HG02884 (cell line): ENCODE data around the gene PRKCE.

Source experiments
- ATAC-seq: cut with Tn5 transposase; IDR thresholded peaks from one replicate; pipeline ENCODE4 v1.9.1; 2021; ENCODE audit warnings: mild to moderate bottlenecking, moderate library complexity; ENCODE audit not compliant: unreplicated experiment

Gene PRKCE

DNA sequence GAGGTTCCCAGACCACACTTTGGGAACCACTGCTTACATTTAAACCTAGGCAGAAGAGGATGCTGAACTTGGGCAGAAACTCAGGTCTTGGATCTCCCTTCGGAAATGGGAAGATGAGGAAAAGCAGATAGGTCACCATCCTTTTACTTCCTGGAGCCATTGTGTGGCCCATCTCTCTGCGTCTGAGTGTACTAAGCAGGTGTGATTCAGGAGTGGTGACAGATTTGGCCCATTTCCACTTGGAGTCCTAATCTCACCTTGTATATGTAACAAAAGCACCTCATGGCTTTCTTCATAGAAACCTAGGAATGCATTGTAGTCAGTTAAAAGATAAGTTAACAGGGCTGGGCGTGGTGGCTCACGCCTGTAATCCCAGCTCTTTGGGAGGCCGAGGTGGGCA, 71.0 kb downstream of the PRKCE start:
- no peak for ATAC-seq

DNA sequence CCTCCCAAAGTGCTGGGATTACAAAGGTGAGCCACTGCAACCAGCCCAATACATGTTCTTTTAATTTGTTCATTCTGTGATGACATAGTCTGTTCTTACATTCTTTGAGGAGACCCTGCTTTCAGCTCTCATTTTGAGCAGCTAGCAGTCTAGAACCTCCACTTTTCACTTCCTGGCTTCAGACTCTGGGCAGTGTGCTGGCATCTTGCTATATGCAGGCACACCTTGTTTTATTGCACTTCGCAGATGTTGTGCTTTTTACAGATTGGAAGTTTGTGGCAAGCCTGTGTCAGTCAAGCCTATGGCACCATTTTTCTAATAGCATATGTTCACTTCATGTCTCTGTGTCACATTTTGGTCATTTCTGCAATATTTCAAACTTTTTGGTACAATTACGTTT, 72.4 kb downstream of the PRKCE start:
- no peak for ATAC-seq

DNA sequence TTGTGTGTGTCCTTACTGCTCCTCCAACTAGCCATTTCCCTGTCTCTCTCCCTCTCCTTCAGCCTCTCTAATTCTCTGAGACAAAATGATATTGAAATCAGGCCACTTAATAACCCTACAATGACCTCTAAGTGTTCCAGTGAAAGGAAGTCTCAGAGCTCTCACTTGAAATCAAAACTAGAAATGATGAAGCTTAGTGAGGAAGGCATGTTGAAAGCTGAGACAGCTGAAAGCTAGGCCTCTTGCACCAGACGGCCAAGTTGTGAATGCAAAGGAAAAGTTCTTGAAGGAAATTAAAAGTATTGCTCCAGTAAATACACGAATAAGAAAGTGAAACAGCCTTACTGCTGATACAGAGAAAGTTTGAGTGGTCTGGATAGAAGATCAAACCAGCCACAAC, 72.9 kb downstream of the PRKCE start:
- no peak for ATAC-seq

DNA sequence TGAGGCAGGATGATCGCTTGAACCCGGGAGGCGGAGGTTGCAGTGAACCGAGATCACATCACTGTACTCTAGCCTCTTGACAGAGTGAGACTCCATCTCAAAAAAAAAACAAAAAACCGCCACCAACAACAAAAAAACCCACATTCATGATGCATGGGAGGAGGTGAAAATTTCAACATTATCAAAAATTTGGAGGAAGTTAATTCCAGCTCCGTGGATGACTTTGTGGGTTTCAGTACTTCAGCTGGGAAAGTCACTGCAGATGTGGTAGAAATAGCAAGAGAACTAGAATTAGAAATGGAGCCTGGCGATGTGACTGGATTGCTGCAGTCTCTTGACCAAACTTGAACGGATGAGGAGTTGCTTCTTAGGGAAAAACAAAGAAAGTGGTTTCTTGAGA, 74.3 kb downstream of the PRKCE start:
- no peak for ATAC-seq

DNA sequence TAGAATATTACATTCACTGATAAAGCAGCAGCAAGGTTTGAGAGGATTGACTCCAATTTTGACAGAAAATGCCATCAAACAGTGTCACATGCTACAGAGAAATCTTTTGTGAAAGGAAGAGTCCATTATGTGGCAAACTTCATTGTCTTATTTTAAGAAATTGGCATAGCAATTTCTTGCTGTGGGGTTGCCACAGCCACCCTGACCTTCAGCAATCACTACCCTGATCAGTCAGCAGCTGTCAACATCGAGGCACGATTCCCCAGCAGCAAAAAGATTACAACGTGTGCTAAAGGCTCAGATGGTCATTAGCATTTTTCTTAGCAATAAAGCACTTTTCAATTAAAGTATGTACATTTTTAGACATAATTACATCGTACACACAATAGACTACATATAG, 74.7 kb downstream of the PRKCE start:
- no peak for ATAC-seq

DNA sequence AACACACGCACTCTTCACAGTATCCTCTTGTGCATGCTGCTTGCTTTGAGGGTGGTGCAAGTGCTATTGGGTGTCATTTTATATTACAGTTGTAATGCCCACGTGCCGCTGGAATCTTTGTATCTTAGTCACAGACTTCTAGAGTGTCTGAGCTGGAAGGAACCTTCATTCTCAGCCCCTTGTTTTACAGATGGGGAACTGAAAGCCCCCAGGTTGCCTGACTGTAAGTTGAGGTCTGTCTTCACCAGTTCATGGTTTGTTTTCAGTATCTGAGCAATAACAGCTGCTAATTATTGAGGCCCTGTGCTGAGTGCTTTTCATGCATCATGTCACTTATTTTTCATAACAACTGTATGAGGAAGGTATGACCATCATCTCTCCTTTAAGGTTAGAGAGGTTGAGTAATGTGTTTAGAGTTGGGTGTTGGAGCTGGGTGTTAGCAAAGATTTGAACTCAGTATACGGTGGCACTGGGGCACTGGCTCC, 77.0 kb downstream of the PRKCE start:
- peak; percentile 75 for ATAC-seq

DNA sequence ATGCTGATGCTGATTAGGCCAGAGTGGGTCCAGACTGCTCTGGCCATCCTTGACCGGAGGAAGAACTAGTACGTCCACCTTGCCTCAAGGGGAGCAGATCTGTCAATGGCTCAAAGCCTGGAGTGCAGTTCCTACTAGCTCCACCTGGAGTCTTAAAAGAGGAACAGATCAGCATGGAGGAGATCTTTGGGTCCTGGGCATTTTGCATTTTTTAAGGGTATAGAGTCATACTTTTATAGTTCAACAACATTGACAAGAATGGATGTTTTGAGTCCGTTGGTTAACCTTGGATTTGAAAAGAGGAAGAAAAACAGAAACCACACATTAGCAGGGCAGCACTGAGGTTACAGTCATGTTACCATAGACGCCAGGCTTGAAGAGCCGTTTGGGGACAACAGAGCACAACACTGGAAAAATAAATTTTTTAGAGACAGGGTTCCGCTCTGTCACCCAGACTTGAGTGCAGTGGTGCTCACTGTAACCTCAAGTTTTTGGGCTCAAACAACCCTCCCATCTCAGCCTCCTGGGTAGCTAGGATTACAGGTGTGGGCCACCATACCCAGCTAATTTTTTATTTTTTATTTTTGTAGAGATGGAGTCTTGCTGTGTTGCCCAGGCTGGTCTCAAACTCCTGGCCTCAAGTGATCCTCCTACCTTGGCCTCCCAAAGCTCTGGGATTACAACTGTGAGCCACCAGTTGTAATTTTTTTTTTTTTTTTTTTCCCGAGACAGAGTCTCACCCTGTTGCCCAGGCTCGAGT, 78.5 kb downstream of the PRKCE start:
- peak; percentile 47 for ATAC-seq

DNA sequence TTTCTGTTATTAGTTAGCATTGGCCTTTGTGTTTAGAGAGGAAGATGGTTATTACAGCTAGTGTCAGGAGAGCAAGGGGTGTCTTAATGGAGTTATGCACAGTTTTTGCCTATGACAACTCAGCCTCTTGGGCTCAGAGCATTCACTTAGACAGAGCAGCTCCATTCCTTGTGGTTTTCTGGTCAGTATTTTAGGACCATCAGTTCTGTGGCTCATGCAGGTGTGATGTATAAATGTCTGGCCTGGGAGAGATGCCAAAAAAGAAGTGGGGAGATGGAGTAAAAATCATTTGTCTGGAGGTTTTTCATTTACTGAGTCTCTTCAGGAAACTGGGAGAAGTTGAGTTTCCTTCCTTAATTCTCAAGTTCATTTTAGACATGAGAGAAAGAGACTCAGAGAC, 79.7 kb downstream of the PRKCE start:
- no peak for ATAC-seq

DNA sequence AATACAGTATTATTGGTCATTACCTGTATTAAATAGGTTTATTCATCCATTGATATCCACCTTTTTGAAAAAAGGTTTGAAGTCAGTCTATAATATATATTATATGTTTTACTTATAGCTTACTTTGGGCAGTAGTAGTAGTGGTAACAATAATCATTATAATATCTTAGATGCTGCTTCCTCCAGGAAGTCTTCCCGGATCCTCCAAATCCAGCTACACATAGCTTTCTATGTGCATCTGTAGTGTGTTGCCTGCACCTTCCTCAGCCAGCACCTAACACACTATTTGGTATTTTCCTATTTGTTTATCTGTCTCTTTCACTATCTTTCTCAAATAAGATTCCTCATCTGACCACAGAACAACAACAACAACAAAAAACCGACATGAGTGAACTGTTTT, 81.0 kb downstream of the PRKCE start:
- ATAC-seq, result no peak

DNA sequence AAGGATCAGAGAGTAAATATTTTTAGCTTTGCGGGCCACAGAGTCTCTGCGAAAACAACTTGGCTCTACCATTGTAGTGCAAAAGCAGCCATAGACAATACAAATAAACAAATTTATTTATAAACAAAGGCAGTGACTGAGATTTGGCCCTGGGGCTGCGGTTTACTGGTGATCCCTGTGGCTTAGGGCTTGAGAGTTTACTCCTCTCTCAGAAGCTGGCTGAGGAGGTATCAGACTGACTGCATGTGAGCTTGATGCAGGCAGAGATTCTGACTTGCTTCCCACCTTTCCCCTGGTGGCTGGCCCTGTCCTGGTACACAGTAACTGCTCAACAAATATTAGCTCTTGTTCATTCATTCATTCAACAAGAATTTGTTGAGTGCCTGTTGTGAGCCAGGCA, 81.5 kb downstream of the PRKCE start:
- ATAC-seq, result no peak

DNA sequence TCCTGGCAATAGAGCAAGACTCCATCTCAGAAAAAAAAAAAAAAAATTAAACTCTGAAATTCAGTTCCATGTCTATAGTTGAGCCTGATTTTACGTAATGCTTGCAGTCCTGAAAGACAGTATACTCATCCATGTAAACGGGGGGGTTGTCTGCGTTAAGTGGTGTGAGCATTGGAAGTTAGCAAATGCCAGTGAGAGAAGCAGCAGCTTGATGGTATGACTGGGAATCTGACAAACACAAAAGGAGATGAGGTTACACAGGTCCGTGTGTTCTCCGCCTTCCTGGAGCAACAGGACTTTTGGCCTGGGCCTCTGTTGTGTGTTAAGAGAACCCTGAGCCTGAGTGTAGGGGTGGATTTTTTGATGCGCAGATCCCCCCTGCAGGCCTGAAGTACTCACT, 82.9 kb downstream of the PRKCE start:
- ATAC-seq, result no peak

DNA sequence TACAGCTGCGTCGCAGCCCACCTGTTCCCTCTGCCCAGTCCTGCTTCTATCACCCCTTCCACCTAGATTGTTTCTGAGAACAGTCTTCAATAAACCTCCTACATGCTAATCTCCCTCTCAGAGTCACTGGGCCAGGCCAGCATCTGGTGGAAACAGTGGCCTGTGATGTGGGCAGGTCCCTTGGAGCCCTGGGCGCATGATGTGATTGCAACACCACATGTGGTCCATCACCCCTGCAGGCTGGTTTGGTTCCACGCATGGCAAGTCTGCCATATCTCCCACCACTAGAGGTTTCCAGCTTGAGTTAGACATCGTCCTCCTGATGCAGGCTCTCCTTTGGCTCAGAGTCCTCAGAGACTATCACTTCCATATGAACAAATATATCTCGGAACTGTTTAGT, 83.5 kb downstream of the PRKCE start:
- ATAC-seq, result no peak

DNA sequence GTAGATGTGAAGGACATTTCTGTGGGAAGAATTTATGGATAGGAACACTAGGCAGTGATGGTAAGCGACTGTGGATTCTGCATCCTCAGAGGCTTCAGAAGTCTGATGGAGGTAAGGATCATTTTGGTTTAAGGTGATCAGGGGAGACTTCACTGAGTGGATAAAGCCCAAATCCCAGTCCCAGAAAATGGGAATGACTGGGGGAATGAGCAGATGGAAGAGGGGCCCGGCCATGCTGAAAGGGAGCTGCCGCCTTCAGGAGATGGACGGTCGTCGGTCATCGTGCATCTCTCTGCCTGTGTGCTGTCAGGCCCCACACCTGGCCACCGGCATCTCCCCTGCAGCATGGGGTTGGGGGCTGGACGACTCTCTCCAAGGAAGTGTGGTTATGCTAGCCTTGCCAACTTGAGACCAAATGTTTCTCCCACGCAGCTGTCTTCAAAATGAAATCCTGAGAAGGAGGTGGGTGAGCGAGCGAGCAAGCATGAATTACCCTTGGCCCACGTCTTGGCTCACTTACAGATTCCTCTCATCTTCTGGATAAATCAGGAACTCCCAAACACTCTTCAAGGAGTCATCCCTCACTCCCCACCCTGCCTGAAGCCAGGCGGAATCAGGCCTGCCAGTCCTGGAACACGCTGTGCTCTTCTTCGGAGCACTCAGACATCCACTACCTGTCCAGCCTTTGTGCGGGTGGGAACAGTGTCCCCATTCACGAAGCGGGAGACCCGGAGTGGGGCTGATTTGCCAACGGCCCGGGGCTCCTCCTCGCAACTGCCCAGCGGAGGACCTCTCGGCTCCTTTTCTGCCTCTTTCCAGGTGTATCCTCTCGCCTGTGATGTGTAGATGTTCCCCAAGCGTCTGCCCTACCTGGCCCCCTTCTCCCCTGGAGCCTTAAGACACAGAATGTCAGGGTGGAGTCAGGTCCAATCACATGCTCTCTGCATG, 85.6 kb downstream of the PRKCE start:
- no peak for ATAC-seq

DNA sequence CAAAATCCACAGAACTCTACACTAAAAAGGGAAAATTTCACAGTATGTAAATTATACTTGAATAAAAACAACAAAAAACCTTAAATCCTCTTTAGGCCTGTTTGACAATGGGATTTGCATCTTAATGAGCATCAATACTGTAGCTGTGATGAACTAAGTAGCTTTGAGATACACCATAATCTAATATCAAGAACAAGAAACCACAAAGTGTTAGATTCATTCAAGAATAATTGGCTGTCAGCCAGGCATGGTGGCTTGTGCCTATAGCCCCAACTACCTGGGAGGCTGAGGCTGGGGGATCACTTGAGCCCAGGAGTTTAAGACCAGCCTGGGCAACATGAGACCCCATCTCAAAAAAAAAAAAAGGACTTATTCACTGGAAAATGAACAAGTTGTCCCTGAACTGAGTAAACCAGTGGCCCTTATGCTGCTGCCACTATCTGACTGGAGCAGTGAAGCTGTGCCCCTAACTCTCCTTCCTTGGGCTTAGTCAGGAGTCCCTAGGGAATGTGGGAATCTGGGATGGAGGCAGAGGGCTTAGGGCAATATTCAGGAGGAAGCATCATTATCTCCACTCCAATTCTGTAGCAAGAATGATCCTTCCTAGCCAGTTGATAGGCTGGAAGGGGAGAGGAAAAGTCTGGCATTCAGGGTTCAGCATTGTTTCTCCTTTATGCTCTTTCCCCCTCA, 88.5 kb downstream of the PRKCE start:
- no peak for ATAC-seq

DNA sequence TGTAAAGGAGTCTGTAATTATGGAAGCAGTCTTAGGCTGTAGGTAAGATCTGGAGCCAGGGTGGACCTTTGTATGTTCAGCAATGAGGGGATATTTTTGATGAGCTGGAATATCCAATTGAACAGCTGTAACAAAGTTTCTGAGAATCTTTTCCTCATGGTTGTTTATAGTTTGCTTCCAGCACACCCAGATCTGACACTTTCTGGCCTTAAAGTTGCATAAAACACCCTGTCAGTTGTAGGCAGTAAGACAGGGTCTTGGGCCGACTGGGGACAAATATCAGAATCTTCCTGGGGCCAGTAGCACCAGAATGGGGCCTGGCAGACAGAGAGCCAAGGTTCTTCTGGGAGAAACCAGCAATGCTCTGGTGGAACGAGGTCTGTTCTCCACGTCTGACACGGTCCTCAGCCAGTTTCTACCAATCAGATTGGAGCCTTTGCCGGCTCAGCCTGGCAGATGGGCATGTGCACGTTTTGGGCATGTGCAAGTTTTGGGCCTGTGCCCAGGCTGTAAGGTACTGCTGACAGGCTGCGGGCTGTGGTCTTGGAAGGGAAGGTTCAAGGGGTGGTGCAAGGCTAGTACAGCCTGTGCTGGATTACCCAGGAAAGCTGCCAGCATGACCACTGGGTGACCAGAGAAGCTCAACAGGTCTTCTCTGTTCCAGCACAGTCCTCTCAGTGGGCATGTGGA, 89.8 kb downstream of the PRKCE start:
- ATAC-seq, result no peak

DNA sequence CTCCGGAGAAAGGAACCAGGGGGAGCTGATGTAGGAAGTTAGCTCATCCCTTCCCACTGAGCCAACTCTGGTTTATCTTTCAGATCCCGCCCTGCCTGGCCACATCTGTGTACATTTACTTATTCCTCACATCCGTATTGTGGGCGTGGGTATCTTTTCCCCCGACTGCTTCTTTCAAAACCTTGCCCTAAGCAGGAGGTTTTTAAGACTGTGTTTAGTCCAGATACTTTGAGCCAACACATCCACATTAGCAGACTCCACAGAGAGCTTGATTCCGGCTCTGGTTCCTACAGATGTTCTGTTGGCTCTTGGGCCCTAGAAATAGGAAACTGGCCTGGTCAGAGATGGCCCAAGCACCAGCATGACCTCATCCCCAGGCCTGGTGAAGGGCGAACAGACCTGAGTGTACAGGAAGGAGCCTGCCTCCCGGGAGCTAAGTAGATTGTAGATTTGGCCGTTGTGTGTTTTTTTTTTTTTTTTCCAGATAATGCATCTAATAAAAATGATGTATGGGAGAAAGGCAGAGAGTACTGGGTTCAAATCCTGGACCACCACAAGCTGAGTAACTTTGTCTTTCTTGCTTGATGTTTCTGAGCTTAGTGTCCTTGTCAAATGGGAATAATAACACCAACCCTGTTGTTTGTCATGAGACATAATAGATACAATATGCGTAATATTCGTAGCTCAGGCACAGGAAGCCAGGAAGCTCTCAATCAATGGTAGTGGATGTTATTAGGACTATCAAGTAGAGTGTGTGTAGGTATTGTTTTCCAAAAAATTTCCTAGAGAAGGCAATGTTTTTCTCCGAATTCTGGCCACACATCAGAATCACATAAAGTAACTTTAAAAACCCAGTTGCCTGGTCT, 92.3 kb downstream of the PRKCE start:
- ATAC-seq, result no peak

DNA sequence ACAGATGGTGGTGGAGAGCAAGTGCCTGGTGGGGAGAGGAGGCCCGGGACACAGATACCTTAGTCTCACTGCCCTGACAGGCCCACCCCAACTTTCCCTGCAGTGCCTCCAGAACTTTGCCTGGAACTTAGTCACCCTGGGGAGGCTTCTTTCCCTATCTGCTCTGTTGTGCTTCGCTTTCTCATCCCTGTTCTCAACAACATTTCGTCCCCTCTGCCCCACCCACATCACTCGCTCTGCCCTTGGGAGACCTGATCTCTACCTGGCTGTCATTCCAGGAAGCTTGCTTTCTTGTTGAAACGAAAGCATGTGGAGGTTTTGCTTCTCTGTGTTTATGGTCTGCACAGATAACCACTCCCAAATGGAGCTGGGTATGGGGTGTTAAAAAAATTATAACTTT, 93.8 kb downstream of the PRKCE start:
- no peak for ATAC-seq

DNA sequence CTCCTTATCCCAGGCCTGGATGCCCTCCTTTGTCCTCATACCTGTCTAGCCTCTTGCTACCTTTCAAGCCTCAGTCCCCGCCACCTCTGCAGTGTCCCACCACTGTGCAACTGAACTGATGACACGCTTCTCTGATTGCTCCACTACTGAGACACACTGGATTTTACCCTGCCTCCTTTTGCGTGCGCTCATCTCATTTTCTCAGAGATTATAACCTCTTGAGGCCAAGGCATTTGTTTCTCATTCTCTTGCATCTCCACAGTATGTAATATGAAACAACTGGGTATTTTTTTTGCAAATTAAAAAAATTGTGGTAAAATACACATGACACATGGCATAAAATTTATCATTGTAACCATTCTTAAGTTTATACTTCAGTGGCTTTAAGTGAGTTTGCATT, 95.4 kb downstream of the PRKCE start:
- ATAC-seq, result no peak

DNA sequence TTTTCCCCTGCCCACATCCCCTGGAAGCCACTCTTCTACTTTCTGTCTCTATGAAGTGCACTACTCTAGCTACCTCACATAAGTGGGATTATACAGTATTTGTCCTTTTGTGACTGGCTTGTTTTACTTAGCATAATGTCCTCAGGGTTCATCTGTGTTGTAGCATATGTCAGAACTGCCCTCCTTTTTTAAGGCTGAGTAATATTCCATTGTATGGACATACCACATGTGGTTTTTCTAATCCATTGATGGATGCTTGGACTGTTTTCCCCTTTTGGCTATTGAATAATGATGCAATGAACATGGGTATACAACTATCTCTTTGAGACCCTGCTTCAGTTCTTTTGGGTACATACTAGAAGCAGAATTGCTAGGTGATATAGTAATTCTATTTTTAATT, 95.9 kb downstream of the PRKCE start:
- ATAC-seq, result no peak

DNA sequence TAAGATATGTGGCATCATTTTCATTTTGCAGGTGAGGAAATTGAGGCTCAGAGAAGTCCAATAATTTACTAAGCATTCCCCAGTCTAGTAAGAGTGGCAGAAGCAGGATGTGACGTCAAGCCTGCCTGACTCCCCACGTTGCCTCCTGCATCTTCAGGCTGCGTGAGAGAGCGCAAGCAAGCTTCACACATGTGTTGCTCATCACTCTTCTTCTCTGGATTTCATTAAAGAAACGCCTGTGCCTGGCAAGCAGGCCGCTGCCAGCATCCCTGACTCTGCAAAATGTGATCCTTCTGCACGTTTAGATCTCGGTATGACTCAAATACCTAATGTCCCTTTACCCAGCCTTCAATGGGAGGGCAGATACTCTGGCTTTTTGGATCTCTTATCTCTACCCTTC, 96.8 kb downstream of the PRKCE start:
- no peak for ATAC-seq
